ENCODE measurements around the gene PHC3. TPM values are rescaled to one million over a fixed set of nuclear protein-coding genes. Genes with fewer than 3 reads are reported as not detected.

The PHC3 gene
- polyA plus RNA-seq, 1 donor from 2014 or later: 18.6 TPM

- H3K79me2 ChIP-seq (replicated peaks; ENCODE audit: insufficient read depth, low read length): no peaks in the 10 kb centered on the region
- H4K20me1 ChIP-seq (ENCODE audit: insufficient read depth): no peaks in the 10 kb centered on the region
- no peak for TF ChIP-seq RAD21 (conservative IDR thresholded peaks at IDR 0.05)
- TF ChIP-seq MXI1 (conservative IDR thresholded peaks at IDR 0.05; ENCODE audit: poor library complexity, severe bottlenecking): no peak
- TF ChIP-seq EZH2 (IDR thresholded peaks at IDR 0.05; ENCODE audit: borderline replicate concordance, insufficient read depth, low read length, poor library complexity, severe bottlenecking): no peak
- TF ChIP-seq TAF1 (IDR thresholded peaks at IDR 0.05; ENCODE audit: low read depth): no peak
- no peak for TF ChIP-seq SMC3 (conservative IDR thresholded peaks at IDR 0.05; ENCODE audit: poor library complexity)
- no peak for TF ChIP-seq CTCF (IDR thresholded peaks at IDR 0.05; ENCODE audit: poor library complexity, severe bottlenecking)
- no peak for TF ChIP-seq EP300 (conservative IDR thresholded peaks at IDR 0.05; ENCODE audit: poor library complexity, severe bottlenecking)
- no peak for TF ChIP-seq REST (IDR thresholded peaks at IDR 0.05; ENCODE audit: borderline replicate concordance)
- no peak overlapping the region for H2AFZ ChIP-seq (ENCODE audit: low read depth, low read length)
- H3K9me2 ChIP-seq (ENCODE audit: insufficient read depth, low read length): no peaks in the 10 kb centered on the region
- H3K27me3 ChIP-seq (ENCODE audit: insufficient read depth, low read depth, low read length): no peaks in the 10 kb centered on the region
- no peaks in the 10 kb centered on the region for H3F3A ChIP-seq (ENCODE audit: insufficient read depth, low read length, poor library complexity, severe bottlenecking)
- no peak overlapping the region for H3K4me2 ChIP-seq (ENCODE audit: low read length)
- no peaks in the 10 kb centered on the region for H3K36me3 ChIP-seq (ENCODE audit: insufficient read depth, low read length)
- no peak overlapping the region for H3K9ac ChIP-seq (ENCODE audit: low read length)
- H3K27ac ChIP-seq (ENCODE audit: low read length): no peak overlapping the region
- no peaks in the 10 kb centered on the region for H3K9me3 ChIP-seq (ENCODE audit: low read length)
- H3K4me3 ChIP-seq (ENCODE audit: low read length): no peak overlapping the region
Measured at GRCh38 chr3:170049146-170050000, 132.2 kb downstream of the PHC3 start.

GRCh38 chr3:170047133-170047404, 134.5 kb downstream of the PHC3 start:
- Histone ChIP-seq H3K9me3 (ENCODE audit: low read length) (no peaks in the 10 kb centered on the region), H3K27me3 (ENCODE audit: insufficient read depth, low read depth, low read length) (no peaks in the 10 kb centered on the region), H3F3A (ENCODE audit: insufficient read depth, low read length, poor library complexity, severe bottlenecking) (no peaks in the 10 kb centered on the region), H3K9ac (ENCODE audit: low read length) (no peak overlapping the region), H3K4me3 (ENCODE audit: low read length) (no peak overlapping the region), H2AFZ (ENCODE audit: low read depth, low read length) (no peak overlapping the region), H3K27ac (ENCODE audit: low read length) (no peak overlapping the region), H3K79me2 (replicated peaks; ENCODE audit: insufficient read depth, low read length) (no peaks in the 10 kb centered on the region), H3K36me3 (ENCODE audit: insufficient read depth, low read length) (no peaks in the 10 kb centered on the region), H3K4me2 (ENCODE audit: low read length) (no peak overlapping the region), H4K20me1 (ENCODE audit: insufficient read depth) (no peaks in the 10 kb centered on the region), H3K9me2 (ENCODE audit: insufficient read depth, low read length) (no peaks in the 10 kb centered on the region)
- no peak for TF ChIP-seq MXI1 (conservative IDR thresholded peaks at IDR 0.05; ENCODE audit: poor library complexity, severe bottlenecking)
- no peak for TF ChIP-seq RAD21 (conservative IDR thresholded peaks at IDR 0.05)
- TF ChIP-seq SMC3 (conservative IDR thresholded peaks at IDR 0.05; ENCODE audit: poor library complexity): no peak
- no peak for TF ChIP-seq EZH2 (IDR thresholded peaks at IDR 0.05; ENCODE audit: borderline replicate concordance, insufficient read depth, low read length, poor library complexity, severe bottlenecking)
- TF ChIP-seq TAF1 (IDR thresholded peaks at IDR 0.05; ENCODE audit: low read depth): no peak
- no peak for TF ChIP-seq CTCF (IDR thresholded peaks at IDR 0.05; ENCODE audit: poor library complexity, severe bottlenecking)
- no peak for TF ChIP-seq EP300 (conservative IDR thresholded peaks at IDR 0.05; ENCODE audit: poor library complexity, severe bottlenecking)

All from neural cell (in vitro differentiated cells).